Activated effector memory CD4-positive, alpha-beta T cell treated with anti-CD3 and anti-CD28 coated beads, Interleukin-2, amount 50 U/mL, for 16 hours (primary cell): ENCODE data around the gene ZDHHC14.
"Not testable (repeated sequence)": the region's sequence is repeated elsewhere in the genome, so short reads cannot be mapped to it uniquely, and the experiment has no call there.

Experiments used
- DNase-seq: peaks from one replicate; pipeline ENCODE4 v3.0.0-alpha.2; 2020

Gene ZDHHC14

DNA sequence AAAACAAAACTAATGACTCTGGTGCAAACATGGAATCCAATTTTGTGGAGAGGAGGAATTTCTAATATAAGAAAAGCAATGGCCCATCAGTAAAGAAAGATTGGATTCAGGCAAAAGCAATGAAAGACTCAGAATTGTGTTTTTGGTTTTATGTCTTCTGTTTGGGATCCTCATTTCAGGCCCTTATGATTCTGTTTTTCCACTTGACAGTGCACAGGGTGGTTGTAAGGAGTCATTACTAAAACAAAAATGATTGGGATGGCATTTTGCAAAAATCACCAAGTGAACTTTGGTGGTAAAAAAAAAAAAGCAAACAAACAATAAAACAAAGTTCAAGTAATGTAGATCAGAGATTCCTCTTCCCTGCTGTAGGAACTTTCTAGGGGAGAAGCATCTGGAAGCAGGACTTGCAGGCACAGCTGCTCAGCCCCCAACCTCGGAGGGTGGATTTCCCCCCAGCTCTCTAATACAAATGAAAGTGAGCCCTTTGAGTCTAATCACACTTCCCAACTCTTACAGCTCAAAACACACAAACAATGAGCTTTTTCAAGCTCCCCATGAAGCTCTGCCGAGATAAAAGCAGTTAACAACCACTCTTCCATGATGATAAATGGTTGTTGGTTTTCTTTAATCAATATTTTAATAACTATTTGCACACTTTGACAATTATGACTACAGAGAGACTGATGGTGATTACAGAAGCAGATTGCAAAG lies 177.7 kb downstream of the ZDHHC14 start:
- DNase-seq = no peak

DNA sequence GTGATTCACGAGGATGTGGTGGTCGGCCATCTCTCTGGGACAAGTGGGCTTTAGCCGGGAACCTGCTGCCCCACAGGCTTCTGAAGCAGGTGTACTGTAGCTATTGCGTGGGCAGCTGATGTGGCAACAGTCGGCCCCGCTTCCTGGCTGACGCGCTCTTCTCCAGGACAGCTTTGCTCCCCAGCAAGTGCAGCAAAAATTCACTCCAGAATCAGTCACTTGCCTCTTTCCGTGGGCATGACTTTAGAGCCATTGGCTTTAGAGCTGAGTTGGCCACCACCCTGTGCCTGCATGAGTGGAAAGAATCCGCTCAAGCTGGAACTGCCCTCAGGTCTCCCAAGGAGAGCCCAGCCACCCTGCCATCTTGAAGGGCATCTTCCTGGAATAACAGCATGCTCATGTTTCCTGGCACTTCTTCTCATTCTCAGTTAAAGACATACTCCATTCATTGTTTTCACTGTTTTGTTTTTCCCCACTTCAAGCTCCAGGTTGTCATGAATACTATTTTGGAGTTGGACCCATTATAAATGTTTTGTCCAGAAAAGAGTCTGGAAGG lies 178.3 kb downstream of the ZDHHC14 start:
- DNase-seq = no peak

DNA sequence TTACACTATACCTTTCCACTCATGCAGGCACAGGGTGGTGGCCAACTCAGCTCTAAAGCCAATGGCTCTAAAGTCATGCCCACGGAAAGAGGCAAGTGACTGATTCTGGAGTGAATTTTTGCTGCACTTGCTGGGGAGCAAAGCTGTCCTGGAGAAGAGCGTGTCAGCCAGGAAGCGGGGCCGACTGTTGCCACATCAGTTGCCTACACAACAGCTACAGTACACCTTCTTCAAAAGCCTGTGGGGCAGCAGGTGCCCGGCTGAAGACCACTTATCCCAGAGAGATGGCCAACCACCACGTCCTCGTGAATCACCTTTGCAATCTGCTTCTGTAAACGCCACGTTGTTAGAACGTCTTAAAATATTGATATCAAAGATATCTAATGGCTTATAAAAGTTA lies 179.1 kb downstream of the ZDHHC14 start:
- DNase-seq = not testable (repeated sequence)

DNA sequence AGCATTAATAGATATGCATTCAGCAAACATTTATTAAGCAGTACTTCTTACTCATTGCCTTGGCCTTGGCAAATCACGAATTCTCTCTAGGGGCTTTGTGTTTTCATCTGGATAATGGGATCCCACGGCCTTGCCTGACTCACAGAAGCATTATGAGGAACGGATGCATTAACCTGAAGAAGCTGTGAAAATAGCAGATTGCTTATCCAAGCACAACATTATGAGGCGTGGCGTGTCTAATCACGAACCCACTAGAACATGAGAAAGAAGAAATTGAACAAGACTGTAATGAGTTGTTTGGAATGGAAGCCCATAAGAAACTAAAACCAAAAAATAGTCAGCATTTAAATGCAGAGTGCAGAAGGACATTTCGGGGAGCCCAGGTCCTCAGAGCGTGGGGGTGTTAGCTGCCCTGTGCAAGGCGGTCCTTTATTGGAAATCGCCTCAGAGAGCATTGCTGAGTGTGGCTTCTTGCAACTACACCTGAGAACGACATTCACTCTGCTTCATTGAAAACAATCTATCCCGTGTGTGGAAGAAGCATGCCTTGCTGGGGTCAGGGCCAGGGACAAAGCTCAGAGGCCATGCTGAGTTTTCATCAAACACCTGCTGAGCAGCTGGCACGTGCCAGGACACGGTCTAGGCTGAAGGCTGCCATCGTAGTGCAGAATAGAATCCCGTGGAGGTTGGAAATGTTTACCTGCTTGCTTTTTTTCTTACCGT lies 179.9 kb downstream of the ZDHHC14 start:
- DNase-seq = no peak

DNA sequence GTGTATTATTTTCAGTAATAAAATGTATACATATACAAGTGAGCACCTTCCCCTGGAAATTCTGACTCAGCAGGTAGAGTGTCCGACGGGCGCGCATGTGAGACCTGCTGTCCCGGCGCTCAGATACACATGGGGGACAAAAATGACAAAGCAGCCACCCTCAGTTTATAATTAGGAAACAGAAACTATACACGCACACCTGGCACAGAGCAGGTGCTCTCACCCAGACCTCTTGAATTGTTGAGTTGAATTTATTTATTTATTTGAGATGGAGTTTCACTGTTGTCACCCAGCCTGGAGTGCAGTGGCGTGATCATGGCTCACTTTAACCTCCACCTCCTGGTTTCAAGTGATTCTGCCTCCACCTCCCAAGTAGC lies 180.4 kb downstream of the ZDHHC14 start:
- no peak for DNase-seq

DNA sequence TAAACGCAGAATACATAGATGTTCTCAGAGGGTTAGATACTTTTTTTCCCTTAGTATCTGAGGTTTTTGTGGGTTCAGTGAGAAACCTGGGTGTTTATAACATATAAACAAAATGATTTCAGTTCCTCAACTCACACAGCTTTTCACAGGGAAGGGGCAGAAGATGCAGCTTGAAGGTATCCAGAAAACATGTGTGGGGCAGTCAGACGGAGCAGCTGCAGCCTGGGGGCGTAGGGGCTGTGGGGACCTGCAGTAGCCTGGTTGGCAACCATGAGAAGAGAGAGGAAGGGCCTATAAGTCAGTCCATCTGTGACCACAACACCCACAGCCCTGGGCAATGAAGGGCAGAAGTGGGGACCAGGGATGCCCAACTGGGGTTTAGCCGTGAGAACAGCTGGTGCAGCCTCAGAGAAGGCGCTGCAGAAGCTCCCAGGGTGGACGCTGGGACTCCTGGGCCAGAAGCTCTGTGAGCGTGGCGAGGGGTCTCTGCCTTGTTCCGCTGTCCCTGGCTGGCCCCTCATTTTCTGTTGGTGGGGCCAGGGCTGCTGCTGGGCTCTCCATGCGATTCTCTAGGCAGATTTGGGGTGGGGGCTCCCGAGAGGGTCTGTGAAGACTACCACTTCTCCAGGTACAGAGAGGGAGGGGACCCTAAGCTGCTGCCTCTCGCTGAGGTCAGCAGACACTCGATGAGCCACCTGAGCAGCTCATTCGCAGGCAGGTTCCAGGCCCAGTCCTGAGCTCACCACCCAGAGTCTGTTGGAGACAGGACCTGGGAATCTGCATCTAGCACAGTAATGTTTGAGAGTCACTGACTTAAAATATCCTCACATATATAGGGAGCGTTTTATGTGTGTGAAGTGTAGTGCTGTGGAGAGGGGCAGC lies 181.2 kb downstream of the ZDHHC14 start:
- no peak for DNase-seq

DNA sequence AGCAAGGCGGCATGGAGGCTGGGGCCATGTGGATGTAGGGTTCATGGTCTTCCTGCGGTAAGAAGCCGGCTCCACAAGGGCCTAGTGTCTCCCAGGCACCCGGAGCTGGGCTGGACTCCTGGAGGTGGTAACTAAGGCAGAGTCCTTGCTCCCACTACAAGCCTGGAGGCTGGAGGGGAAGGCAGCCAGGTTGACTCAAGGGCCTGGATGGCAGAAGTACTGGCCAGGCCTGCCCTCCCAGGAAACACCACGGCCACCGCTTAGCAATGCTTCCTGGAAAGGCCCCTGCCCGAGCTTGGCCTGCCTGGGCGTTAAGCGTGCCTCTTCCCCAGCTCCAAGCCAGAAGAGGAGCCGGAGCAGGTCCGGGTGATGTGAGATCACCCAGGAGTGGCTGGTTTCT lies 182.0 kb downstream of the ZDHHC14 start:
- no peak for DNase-seq

DNA sequence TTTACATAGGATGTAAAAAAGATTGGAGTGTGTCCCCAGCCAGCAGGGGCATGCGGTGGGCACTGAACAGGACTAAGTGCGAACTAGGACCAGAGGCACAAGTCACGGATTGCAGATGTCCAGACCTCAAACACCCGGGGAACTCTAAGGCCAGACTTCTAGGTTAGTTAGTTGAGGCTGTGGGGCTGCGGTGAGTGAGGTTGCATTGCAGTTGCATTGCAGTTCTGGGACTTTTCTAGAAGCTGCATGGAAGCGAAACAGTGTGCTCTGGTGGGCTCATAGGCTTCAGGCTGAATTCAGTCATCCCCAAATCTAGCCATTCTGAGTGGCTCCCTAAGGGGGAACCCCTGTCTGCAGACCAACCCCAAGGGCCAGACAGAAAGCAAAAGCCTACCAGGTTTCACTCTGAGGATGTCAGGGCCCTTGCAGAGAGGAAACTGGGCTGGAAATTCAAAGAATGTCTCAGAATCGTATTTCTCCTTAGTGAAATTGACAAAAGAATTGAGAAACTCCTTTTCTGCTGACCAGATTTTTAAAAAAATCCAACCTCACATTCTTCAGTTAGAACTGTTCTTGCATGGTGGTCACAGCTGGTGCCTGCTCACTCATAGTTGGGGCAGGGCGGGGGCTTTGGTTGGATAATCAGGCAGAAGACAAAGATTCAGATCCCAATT lies 182.8 kb downstream of the ZDHHC14 start:
- no peak for DNase-seq

DNA sequence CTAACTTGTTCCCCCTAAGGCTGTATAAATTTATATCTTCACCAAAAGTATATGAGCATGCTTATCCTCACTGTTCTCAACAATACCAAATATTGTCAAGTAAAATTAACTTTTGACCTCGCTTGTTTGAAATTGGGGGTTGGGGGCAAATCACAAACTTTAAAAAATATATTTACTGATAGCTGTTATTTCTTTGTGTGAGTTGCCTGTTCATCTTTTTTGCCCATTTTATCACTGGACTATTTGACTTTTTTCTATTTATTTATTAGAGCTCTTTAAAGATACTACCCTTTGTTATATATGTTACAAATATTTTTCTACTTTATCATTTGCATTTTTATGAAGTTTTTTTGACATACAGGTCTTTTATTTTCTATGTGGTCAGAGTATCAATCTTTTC lies 187.7 kb downstream of the ZDHHC14 start:
- DNase-seq = no peak

DNA sequence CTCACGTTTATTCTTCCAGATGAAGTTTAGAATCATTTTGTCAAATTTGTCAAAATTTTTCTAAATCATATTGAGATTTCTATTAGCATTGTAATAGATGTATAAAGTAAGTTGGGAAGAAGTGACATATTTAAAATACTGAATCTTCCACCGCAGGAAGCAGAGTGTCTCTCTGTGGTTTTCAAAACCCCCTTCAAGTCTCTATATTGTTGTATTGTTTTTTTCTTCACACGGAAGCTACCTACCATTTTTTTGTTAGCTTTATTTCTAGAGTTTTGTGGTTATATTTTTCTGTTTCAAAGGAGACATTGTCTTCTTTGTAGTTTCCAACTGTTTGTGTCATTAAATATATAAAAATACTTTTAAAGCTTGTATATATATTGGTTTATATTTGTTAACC lies 188.6 kb downstream of the ZDHHC14 start:
- no peak for DNase-seq

DNA sequence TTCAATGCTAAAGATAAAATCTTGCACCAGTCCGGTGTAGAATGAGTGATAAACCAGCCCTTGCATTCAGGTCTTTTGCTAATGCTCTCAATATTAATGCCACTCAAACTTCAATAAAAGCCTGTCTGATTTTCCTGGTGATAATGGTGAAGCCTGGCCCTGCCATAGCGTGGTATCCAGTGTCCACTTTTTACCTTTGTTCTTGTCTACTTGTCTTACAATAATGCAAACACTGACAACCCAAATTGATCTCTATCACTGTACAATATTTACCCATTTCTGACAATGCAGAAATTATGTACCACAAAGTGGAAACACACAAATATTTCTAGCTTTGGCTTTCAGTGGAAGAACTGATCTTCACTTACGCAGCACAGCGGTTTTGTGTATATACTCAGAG lies 189.1 kb downstream of the ZDHHC14 start:
- DNase-seq = no peak

DNA sequence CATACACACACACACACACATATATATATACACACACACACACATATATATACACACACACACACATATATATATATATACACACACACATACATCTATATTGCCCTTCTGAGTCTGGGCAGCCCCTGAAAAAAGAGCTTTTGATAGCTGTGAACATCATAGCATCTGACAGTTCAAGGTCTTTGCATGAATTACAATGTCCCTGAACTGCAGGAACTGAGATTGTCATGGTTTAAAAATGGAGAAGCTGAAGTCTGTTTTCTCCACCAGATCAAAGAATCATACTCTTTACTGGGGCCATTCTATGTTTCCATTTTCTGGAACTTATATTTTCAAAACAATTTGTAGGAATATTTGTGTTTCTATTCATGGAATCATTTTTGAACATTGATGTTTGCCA lies 189.8 kb downstream of the ZDHHC14 start:
- no peak for DNase-seq

DNA sequence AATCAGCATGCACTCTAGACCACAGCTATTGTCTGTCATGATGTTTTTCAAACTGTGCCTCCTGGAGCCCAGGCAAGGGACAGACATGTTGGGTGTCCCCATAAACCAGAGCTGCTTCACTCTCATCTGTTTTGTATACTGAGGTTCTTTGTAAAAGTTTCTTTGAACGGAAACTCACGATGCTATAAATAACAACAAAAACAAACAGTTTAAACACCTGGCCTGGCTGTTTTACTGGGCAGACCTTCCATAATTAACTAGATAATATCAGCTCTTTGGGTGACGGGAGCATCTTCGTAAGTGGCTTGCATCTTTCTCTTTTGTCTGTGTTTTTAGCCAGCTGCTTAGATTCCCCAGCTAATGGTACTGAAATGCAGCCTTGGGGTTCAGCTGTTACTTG lies 190.3 kb downstream of the ZDHHC14 start:
- no peak for DNase-seq

DNA sequence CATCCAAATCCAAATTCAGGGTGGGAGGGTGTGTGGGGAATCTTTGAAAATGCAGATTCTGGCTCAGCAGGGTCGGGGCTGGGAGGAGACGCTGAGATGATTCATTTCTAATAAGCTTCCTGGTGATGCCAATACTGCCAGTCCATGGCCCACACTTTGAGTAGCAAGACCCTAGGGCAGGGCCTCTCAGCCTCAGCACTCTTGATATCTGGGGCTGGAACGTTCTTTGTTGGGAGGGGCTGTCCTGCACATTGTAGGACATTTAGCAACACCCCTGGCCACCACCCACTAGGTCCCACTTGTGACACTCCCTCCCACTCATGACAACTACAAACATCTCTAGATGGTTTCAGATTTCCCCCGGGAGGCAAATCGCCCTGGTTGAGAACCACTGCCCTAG lies 191.0 kb downstream of the ZDHHC14 start:
- no peak for DNase-seq

DNA sequence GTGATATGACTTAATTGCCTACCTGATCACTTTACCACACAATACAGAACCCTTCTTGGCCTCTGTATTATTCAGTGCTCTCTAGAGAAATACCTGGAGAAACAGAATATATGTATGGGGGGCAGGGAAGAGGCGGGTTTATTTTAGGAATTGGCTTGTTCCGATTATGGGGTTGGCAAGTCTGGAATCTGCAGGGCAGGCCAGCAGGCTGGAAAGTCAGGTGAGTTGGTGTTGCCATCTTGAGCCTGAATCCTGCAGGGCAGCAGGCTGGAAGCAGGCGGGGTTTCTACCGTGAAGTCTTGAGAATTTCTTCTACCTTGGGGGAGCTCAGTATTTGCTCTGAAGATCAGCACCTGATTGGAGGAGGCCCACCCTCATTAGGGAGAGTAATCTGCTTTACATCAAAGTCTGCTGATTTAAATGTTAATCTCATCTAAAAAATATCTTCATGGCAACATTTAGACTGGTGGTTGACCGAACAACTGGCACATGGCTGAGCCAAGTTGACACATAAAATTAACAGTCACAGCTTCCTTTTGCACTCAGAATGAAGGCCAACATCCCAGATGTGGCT lies 193.9 kb downstream of the ZDHHC14 start:
- DNase-seq = no peak

DNA sequence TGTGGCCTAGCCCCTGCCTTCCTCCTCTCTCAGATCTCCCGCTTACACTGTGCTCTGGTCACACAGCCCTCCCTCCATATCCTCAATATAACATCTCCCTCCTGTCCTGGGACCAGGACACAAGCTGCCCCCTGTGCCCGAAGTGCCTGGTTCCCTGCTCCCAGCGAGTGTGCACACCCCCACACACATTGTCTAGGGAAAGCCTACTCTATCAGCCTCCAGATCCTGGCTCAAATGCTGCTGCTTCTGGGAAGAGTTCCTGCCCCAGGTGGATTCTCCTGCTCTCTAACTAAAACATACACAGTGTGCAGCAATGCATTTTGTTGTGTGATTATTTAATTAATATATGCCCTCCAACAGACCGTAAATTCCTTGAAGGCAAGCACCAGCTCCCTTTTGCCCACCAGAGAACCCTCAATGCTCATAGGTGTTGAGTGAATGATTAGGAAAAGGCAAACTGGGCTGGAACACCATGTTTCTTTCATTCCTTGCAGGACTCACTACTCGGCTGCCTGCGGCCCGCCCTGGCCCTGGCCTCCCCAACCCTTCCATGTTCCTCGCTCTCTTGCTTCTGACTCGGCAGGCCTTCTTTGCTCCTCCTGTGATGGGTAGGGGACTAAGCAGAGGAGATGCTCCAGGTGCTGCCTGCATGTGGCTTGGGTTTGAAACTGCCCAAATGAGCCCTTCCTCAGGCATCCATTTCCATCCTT lies 194.6 kb downstream of the ZDHHC14 start:
- DNase-seq = no peak

DNA sequence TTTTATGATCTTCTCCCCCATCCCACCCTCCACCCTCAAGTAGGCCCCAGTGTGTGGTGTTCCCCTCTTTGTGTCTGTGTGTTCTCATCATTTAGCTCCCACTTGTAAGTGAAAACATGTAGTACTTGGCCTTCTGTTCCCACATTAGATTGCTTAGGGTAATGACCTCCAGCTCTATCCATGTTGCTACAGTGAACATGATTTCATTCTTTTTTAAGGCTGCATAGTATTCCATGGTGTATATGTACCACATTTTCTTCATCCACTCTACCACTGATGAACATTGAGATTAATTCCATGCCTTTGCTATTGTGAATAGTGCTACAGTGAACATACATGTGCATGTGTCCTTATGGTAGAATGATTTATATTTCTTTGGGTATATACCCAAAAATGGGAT lies 196.0 kb downstream of the ZDHHC14 start:
- not testable (repeated sequence) for DNase-seq

DNA sequence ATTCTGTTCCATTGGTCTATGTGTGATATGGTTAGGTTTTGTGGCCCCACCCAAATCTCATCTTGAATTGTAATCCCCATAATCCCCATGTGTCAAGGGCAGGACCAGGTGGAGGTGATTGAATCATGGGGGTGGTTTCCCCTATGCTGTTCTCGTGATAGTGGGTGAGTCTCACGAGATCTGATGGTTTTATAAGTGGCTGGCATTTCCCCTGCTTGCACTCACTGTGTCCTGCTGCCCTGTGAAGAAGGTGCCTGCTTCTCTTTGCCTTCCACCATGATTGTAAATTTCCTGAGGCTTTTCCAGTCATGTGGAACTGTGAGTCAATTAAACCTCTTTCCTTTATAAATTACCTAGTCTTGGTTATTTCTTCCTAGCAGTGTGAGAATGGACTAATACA lies 197.5 kb downstream of the ZDHHC14 start:
- DNase-seq = not testable (repeated sequence)

DNA sequence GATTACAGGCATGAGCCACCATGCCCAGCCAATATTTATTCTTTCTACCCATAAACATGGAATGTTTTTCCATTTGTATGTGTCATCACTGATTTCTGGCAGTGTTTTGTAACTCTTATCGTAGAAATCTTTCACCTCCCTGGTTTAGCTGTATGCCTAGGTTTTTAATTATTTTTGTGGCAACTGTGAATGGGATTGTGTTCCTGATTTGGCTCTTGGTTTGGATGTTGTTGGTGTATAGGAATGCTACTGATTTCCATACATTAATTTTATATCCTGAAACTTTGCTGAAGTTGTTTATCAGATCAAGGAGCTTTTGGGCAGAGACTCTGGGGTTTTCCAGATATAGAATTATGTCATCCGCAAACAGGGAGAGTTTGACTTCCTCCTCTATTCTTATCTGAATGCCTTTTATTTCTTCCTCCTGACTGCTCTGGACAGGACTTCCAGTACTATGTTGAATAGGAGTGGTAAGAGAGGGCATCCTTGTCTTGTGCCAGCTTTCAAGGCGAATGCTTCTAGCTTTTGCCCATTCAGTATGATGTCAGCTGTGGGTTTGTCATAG lies 198.6 kb downstream of the ZDHHC14 start:
- no peak for DNase-seq

DNA sequence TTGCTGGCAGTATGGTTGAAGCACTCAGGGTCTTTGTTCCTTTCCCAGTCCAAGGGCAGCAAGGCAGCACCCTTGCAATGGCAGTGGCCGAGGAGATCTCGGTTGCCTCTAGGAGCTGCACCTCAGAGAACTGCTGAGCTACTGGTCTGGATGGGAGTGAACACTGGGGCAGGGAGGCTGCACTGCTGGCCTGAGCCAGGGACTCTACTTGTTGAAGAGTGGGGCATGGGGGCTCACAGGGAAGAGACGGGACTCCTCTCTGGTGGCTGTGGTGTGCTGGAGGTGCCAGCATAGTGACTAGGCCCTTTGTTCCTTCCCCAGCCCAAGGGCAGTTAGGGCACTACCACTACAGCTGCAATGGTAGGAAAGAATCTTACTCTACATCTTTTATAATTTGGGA lies 203.0 kb downstream of the ZDHHC14 start:
- no peak for DNase-seq

DNA sequence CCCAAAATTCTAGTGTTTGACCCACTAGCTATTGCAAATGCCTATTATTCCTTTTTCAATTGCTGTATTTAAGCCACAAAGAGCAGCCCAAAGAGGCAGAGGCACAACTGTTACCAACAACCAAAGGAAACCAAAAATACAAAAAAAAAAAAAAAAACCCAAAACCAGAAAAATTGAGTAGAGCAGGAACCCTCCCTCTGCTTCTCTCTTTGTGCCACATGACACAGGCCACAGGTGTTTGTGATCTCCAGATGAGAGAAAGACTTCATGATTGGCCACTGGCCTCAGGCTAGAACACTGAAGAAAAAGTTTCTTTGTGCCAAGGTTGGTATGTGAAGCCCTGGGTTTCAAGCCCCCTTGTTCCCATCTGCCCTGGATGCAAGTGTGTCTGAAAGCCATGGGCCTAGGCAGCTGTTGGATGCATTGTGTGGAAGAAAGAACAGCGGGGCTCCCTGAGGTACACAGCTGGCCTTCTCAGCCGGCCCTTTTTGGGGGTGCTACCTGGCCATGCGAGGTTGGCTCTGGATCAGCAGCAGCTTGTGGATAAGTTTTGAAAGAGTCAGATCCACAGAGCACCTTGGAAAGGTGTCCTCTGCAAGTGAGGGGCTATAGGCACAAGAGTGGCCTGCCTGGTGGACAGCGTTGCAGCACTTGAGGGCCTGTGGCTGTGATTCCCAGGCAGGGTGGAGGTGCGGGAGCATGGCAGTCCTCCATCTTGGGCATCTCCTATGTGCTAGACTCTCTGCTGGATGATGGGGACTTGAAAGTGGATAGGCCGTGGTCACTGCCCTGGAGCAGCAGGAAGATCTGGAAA lies 204.5 kb downstream of the ZDHHC14 start:
- no peak for DNase-seq
